HUDEP-2 (cell line): Measurements from ENCODE around the gene RPS24.
"Not testable (repeated sequence)": the region's sequence is repeated elsewhere in the genome, so short reads cannot be mapped to it uniquely, and the experiment has no call there.

Experiments used
- DNase-seq, 76 experiments: peaks; one replicate each; lab custom pipeline; 2025; ENCODE audit not compliant: unreplicated experiment in 76 of 76; lab: John Stamatoyannopoulos, UW

The RPS24 gene

GRCh38 chr10:78047314-78047891 lies 13.7 kb downstream of the RPS24 start:
- peak in 64 of 76 experiments; percentile 7 to 78 (median 50) for DNase-seq

GRCh38 chr10:78049851-78050250 lies 16.2 kb downstream of the RPS24 start:
- no peak for DNase-seq

- DNase-seq = no peak
These were observed 19.7 kb downstream of the RPS24 start for GRCh38 chr10:78053211-78053868.

- DNase-seq = no peak
These were observed 24.9 kb downstream of the RPS24 start for GRCh38 chr10:78058562-78058961.

GRCh38 chr10:78059906-78060702 lies 26.4 kb downstream of the RPS24 start:
- DNase-seq = no peak

- no peak for DNase-seq
These were observed 28.6 kb downstream of the RPS24 start for GRCh38 chr10:78062296-78062695.

- no peak for DNase-seq
These were observed 29.6 kb downstream of the RPS24 start for GRCh38 chr10:78063236-78063635.

GRCh38 chr10:78064919-78065318 lies 31.3 kb downstream of the RPS24 start:
- DNase-seq = not testable (repeated sequence)

GRCh38 chr10:78065611-78066010 lies 31.9 kb downstream of the RPS24 start:
- DNase-seq = no peak

- DNase-seq = no peak
These were observed 32.3 kb downstream of the RPS24 start for GRCh38 chr10:78066012-78066411.

- no peak for DNase-seq
These were observed 33.2 kb downstream of the RPS24 start for GRCh38 chr10:78066728-78067430.

GRCh38 chr10:78069151-78069550 lies 35.5 kb downstream of the RPS24 start:
- no peak for DNase-seq

- DNase-seq = not testable (repeated sequence)
These were observed 36.4 kb downstream of the RPS24 start for GRCh38 chr10:78070064-78070463.

GRCh38 chr10:78070726-78071125 lies 37.1 kb downstream of the RPS24 start:
- DNase-seq = no peak

- no peak for DNase-seq
These were observed 37.6 kb downstream of the RPS24 start for GRCh38 chr10:78071140-78071856.

GRCh38 chr10:78071857-78072179 lies 38.2 kb downstream of the RPS24 start:
- no peak for DNase-seq

- no peak for DNase-seq
These were observed 38.8 kb downstream of the RPS24 start for GRCh38 chr10:78072504-78072903.

- not testable (repeated sequence) for DNase-seq
These were observed 42.1 kb downstream of the RPS24 start for GRCh38 chr10:78075806-78076205.

- DNase-seq = no peak
These were observed 45.1 kb downstream of the RPS24 start for GRCh38 chr10:78078539-78079330.

- DNase-seq = no peak
These were observed 45.7 kb downstream of the RPS24 start for GRCh38 chr10:78079411-78079810.
